GM21619 (cell line): ENCODE data around the gene MYO1A.

Experiments used
- ATAC-seq: cut with Tn5 transposase; IDR thresholded peaks from one replicate; pipeline ENCODE4 v1.9.1; 2021; ENCODE audit not compliant: unreplicated experiment

The MYO1A gene

DNA sequence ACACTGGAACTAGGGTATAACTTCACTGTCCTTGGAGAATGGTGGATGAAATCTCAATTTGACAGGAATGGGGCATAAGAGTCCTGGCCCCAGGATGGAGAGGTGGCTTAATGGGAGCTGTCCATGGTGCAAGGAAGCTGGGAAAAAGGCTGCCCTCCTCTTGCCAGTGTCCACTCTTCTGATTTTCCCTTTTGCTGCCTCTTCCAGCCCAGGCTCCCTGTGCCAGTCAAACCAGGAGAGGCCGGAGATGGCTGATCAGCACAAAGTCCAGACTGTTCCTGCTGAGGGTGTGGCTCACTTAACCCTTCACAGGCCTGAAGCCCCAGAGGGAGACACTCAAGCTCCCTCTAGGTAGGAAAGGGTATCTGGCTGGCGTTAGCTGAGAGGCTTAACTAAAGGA lies at the start of gene MYO1A:
MYO1A (minus strand) TSS at position 240 of the 400 bp plus-strand sequence. CDS start 1,806 bp downstream, outside the sequence.
- no peak for ATAC-seq

DNA sequence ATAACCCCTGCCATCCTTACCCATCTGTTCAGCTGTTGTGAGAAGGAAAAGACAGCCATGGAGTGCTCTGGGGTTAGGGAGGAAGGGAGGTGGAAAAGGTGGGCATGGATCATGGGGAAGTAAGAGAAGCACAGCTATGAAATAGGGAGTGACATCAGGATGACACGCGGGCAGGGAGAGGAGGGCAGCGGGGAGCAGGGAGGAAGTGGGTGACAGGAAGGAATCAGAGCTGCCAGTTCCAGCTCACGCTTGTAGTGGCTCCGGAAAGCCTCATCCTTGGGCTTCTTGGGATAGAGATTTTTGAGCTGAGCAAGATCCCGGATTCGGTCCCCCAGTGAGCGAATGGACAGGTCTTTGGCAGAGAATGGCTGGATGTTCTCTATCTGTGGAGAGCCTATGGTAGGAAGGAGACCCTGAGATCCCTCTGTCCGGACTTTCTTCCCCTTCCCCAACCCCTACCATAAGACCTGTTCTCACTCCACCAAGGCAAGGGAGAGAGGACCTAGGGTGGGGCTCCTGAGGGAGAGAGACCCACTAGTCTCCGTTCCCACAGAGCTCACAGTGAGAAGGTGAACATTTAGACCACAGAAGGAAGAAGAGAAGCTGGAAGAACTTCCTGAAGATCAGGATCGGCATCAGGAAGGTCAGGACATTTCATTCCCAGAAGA lies 49.3 kb upstream of the MYO1A start:
- no peak for ATAC-seq

DNA sequence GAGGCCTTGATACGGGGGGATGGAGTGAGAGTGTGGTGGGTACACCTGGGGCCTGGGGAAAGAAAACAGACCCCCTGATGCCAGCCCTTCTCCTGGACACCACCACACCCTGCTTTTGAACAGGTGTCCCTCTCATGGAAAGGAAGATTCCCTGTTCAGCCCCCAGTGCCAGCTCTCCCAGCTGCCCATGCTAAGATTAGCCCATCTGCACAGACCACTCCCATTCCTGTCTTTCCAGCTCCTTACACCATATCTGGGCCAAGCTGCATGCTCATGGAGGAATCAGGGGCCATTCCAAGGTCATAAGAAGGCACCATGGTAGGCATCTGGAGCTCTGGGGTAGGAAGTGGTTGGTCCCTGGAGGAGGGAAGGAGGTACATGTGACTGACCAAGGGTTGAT lies 48.6 kb upstream of the MYO1A start:
- no peak for ATAC-seq

DNA sequence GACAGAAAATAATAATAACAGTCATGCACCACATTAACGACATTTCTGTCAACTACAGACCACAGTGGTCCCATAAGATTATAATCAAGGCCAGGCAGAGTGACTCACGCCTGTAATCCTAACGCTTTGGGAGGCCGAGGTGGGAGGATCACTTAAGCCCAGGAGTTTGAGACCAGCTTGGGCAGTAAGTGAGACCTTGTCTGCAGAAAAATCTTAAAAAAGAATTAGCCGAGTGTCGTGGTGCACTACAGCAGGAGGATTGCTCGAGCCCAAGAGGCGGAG lies 47.6 kb upstream of the MYO1A start:
- ATAC-seq, result no peak

DNA sequence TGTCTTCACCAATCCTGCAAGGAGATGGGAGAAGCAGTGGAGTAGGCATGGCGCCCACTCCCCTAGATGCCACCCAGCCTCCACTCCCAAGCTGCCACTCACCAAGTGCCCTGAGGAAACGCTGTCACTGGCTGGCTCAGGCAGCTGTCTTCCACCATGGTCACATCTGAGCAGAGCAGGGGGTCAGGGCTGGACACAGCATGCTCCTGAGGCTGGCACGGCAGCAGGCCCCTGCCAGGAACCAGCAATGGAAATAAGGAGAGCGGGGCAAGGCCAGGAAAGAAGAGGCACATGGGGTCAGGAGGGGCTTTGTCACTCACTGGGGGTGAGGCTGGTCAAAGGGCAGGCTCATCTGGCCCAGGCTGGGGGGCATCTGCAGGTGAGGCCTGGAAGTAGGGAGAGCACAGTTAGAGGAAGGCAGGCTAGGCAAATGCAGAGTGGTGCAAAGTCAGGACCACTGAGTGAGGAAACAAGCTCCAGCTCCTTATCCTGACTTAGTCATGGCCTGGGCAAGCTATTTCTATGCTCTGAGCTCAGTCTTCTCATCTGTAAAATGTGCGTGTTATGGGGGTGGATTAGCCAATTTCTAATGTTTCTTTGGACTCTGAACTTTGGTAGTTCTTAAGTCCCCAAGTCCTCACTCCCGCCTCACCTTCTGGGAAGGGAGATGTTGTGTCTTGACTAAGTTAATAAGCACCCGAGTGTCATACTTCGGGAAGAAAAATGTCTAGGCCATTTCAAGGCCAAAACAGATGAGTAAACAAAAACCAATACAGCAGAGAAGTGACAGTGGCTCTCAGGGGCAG lies 47.0 kb upstream of the MYO1A start:
- ATAC-seq, result no peak

DNA sequence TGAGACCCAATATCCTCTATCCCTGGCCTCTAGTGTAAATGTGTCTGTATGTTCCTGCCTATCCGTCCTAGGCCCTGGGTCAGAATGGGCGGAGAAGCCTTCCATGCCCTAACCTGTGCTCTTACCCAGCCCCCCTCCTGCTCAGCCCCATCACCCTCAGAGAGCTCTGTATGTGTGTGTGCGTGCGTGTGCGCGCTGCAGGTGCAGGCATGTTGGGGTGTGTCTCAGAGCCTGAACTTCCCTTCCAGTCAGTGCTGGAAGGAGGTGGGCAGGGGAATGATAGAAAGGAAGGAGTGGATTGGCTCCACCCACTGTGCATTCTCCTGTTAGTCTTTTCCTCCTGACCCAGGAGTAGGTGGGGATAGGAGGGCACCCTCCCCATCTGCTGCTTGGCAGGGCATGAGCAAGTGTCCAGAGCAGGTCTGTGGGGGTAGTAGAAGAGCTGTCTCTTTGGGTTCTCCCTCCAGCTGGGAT lies 46.2 kb upstream of the MYO1A start:
- ATAC-seq, result no peak

DNA sequence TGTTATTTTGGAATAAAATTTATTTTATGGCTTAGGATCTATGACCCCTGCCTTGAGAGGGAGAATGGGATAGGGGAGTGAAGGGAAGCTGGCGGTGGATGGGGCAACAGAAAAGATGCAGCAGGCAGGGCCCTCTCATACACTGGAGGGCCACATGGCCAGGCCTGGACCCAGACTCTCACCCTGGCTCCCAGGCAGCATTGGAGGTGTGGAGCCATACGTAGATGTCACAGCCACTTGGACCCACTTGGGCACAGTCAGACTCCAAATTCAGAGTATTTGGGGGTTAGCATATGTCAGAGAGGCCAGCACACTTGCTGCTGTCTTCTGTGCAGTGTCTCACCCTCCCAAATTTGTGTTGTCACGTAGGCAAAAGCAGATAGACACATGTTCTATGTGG lies 45.5 kb upstream of the MYO1A start:
- no peak for ATAC-seq

DNA sequence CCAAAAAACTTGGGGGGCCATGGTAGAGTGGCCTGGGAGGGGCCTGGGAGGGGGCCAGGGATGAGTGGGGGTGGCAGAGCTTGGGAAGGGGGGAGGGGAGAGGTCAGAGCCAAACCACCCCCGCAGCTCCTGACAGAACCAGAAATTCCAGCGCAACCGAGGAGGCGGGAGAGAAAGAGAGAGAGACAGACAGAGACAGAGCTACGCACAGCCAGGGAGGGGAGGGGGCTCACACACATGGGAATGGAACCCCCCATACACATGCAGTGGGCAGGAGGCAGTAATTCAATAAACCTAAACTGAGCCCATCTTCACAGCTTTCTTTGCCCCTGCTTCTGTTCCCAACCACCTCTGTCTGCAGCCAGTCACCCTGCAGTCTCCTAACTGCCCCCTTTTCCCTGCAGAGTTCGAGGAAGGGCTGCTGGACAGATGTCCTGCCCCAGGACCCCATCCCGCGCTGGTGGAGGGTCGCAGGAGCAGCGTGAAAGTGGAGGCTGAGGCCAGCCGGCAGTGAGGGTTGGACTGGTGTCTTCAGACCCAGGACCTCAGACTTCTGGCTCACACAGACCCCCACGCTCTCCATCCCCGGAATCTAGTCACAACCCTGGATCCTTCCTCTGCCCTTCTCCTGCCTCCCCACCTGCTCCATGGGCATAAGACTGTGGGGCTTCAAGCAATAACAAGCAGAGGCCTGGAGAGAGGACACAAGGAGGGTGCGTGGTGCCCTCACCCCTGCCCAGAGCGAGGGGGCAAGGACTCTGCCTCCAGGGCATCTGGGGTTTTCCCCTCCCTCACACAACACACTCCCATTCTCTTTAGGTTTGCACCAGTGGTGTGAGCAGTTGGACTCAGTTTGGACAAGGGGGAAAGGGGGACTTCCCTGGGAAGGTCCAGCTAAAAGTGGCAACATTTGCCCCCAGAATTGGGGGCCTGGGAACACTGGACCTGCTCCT lies 44.6 kb upstream of the MYO1A start:
- ATAC-seq, result no peak

DNA sequence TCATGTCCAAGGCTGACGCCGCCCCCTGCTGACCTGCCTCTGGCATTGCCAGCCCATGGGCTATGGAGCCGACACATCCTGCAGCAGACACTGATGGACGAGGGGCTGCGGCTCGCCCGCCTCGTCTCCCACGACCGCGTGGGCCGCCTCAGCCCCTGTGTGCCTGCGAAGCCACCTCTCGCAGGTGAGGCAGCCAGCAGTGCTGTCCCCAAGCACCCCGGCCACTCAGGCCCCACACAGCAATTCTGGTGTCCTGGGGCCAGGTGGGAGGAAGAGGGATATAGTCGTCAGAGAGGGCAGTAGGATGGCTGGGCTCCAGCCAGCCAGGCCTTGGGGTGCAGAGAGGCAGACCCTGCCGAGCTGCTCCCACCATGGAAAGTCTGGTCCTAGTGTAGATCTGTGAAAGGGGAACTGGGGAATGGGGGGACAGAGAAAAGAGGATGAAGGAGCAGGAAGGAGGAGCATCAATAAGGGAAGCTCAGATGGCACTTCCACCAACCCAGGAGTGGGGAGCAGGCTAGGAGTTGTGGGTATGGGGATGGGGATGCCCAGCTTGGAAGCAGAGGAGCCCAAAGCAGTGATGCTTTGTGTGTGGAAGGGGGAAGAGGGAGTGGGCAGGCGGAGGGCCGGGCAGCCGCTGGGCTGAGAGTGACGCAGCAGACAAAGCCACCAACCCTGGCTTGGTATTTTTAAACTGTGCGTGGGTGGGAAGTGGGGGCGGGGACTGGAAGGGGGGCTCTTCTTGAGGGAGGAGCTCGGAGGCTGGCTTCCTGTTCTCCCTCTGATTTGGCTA lies 43.7 kb upstream of the MYO1A start:
- ATAC-seq, result no peak

DNA sequence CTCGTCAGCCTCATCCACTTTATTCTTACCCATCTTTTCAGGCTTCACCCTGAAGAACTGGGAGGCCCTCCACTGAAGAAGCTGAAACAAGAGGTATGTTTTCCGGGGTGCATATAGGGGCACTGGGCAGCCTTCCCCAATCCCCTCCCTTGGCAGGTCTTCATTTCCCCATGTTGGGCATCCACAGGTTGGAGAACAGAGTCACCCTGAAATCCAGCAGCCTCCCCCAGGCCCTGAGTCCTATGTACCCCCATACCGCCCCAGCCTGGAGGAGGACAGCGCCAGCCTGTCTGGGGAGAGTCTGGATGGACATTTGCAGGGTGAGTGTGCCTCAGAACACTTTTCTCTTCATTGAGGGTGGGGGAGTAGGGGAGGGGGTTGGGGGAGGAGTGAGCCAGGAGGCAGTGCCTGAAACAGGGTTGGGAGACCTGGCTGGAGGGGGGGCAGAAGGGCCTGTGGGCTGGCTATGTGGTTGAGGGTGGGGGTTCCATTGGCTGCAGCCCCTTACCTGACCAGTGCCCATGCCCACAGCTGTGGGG lies 43.0 kb upstream of the MYO1A start:
- ATAC-seq, result no peak

DNA sequence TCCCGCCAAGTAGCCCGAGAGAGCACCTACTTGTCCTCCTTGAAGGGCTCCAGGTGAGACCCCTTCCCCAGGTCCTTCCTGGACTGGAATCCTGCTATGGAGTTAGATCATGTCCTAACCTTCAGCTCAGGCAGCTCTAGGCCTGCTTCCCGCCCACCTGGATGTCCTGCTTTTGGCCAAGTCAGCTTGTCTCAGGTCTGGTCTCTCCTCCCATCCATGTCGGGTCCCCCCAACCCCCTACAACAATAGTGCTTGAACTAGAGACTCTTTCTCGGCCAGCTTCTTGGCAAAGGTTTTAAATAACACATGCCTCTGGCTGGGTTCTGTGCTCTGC lies 42.6 kb upstream of the MYO1A start:
- no peak for ATAC-seq

DNA sequence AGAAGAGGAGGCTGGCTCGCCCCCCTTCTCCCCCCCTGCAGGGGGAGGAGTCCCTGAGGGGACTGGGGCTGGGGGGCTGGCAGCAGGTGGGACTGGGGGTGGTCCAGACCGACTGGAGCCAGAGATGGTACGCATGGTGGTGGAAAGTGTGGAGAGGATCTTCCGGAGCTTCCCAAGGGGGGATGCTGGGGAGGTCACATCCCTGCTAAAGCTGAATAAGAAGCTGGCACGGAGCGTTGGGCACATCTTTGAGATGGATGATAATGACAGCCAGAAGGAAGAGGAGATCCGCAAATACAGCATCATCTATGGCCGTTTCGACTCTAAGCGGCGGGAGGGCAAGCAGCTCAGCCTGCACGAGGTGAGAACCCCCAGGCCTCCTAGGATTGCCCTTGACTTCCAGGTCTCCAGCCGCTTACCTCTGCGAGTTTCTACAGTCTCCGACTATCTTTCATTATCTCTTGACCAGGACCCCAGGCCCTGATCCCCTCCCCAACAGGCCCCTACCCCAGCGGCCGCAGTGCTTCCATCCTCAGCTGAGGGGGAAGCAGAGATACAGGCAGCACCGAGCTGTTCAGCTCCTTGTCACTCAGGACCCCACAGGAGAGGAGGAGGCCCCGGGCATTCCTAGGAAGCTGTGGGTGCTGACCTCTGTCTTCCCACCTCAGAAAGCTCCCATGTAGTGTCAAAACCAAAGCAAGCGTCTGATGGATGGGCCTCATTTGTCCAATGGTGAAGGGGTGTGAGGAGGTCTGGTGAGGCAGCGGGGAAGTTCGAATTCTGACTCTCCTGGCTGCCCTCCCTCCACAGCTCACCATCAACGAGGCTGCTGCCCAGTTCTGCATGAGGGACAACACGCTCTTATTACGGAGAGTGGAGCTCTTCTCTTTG lies 42.0 kb upstream of the MYO1A start:
- ATAC-seq, result no peak

DNA sequence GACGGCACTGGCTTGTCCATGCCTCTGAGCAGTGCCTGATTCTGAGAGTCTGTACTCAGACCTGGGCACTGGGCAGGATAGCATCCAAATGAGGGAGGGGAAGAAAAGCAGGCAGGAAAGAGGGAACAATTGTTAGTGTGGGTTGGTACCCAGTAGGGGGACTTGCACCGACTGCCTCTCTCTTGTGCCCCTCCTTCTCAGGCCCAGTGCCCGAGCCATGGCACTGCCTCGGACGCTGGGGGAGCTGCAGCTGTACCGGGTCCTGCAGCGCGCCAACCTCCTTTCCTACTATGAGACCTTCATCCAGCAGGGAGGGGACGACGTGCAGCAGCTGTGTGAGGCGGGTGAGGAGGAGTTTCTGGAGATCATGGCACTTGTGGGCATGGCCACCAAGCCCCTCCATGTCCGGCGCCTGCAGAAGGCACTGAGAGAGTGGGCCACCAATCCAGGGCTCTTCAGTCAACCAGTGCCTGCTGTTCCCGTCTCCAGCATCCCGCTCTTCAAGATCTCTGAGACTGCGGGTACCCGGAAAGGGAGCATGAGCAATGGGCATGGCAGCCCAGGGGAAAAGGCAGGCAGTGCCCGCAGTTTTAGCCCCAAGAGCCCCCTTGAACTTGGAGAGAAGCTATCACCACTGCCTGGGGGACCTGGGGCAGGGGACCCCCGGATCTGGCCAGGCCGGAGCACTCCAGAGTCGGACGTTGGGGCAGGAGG lies 41.2 kb upstream of the MYO1A start:
- no peak for ATAC-seq

DNA sequence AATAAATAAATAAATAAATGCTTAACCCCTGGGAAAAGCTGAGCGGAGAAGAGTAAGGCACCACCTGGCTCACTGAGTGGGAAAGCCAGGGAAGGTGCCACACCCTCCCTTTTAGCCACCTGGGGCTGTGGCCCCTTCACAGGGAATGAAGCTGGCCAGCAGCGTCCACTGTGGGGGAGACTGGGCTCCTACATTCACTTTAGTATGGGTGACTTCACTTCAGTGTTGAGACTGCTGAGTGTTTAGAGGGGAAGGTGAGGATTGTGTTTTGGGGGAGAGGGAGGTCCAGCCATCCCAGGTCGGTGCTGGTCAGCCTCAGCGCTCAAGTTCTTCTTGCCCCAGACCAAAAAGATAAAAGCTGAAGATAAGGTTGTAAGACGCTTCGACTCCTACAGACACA lies 40.6 kb upstream of the MYO1A start:
- ATAC-seq, result no peak

DNA sequence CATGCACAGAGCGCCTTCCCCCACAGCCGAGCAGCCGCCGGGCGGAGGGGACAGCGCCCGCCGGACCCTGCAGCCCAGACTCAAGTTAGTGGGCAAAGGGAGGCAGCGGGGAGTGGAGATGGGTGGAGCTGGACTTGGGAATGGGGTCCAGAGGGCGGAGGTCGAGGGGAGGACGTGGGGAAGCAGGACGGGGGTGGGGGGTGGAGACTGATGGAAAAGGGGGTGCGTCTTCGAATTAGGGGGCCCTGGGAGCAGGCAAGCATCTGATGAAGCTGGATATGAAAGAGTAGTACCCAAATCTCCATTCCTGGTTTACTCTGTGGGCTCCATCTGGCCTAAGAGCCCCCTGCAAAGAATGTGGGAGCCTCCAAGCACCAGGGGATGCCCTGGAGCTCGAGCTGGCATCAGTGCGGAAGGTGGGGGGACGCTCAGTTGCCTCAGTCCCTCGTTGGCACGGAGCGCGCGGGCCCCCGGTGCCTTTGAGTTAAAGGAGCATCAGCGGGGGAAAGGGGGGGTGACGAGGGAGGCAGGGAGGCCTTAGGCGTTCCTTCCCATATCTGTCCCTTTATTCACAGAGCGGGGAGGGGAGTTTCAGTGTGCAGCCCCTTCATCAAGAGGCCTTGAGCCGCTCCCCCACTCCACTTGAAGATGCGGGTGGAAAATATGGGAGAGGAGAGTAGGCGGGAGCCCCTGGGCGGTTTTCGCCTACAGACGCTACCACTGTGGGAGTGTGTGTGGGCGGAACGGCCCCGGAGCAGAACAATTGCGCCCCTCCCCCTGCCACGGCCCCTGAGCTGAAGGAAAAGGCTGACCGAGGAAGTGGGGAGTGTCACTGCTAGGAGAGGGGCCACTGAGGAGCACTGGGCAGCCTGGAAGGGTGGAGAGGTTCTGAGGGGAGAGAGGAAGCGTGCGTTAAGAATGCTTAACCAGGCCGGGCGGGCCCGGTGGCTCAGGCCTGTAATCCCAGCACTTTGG lies 39.6 kb upstream of the MYO1A start:
- no peak for ATAC-seq

DNA sequence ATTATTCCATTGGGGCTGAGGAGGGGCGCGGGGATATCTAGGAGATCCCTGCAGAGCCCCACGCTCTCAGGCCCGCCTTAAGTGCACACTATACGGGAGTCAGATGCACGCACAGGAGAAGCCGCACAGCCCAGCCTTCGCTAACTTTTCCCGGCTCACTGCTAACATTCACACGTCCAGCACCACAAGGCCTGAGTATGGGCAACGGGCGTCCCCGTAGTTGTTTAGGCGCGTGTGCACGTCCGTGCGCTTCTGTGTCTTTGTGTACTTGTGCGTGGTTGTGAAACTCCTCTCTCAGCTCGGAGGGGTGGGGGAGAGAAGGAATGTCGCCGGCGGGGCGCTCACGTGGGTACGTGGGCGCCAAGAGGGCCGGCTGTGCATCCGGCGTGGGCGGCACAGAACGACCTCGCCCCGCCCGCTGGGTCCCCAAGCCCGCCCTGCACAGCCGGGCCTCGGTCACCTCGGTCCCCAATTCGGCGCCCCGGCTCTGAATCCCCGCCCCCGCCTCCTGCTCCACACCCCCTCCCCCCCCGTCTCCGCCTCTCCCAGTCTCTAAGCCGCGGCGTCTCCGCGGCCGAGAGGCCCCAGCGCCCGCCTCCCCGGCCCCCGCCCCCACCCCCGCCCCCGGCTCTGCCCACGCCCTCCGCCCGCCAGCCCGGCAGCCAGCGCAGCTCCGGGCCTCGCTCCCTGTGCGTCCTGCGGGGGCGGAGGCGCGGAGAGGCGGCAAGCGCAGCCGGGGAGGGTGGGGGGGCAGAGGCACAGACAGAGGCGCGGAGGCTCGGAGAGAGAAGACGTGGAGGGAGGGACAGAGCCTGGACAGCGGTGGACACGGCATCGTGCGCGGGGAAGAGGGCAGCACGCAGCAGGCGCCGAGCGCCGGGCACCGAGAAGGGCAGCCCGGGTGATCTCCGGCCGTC lies 38.7 kb upstream of the MYO1A start, which contains the start of gene NAB2:
NAB2 (plus strand) TSS at position 761 of the 917 bp plus-strand sequence. CDS start 158 bp downstream, outside the sequence.
- ATAC-seq, result peak; percentile 58
